ENCODE data around the gene SCGB1D1.
"Not testable (repeated sequence)": the region's sequence is repeated elsewhere in the genome, so short reads cannot be mapped to it uniquely, and the experiment has no call there.

SCGB1D1 gene

DNA sequence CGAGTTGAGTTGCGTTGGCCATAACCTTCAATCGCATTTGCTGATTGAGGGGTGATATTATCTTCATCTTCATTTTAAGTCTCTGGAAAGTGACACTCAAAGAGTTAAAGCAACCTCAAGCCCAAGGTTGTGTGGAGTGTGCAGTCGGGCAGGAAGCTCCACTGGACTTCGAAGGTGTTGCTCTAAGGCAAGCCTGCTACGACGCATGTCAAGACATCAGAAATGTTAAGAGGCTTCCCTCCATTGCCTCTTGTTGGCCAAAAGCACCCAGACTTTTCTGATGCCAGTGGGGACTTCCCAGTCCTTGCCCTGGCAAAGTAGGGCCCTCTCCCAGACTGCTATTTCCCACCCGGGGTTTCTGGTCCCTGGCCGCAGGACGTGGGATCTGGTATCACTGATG lies 23.6 kb upstream of the SCGB1D1 start:
- DNase-seq (ENCODE audit: low read depth) = no peak

DNA sequence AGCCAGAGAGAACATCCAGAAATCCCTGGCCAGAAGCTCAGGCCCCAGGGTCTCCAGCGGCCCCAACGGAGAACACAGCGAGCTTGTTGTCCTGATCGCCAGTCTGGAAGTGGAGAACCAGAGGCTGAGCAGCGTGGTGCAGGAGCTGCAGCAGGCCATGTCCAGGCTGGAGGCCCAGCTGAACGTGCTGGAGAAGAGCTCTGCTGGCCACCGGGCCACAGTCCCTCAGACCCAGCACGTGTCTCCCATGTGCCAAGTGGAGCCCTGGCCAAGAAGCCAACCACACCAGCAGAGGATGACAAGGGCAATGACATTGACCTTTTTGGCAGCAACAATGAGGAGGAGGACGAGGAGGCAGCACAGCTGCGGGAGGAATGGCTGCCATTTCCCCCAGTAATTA lies 20.6 kb upstream of the SCGB1D1 start:
- no peak for DNase-seq (ENCODE audit: low read depth)

DNA sequence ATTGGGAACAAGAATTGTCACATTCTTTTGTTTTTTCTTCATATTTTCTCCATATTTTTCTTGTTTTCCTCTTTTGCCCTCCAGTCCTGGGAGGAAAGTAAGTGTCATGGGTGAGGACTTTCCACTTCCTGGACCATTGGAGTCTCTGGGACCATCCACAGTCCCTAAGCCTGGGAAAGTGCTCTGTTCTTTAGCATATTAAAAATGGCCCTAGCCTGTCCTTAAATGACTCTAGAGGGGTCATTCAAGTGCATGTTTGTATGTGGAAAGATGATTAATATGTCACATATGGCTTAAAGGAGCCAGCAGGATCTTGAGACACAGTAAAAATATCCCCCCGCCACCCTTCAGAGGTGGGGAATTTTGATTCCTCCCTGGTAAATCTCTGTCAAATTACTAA lies 20.1 kb upstream of the SCGB1D1 start:
- no peak for DNase-seq (ENCODE audit: low read depth)

GRCh38 chr11:62171261-62171723 lies 18.7 kb upstream of the SCGB1D1 start:
- peak; percentile 12 for DNase-seq (ENCODE audit: low read depth)

DNA sequence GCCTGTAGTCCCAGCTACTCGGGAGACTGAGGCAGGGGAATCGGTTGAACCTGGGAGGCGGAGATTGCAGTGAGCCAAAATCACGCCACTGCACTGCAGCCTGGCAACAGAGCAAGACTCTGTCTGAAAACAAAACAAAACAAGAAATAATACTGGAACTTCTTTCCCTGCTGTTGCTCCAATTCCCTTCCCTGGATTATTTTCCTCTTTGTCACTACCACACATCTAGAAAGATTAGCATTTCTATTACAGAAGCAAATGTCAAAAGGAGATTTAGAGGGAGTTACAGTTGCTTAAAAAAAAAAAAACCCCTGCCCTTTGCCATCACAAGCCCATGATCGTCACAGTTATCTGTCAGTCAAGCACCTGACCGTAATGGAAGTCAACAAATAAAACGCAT lies 17.7 kb upstream of the SCGB1D1 start:
- no peak for DNase-seq (ENCODE audit: low read depth)

DNA sequence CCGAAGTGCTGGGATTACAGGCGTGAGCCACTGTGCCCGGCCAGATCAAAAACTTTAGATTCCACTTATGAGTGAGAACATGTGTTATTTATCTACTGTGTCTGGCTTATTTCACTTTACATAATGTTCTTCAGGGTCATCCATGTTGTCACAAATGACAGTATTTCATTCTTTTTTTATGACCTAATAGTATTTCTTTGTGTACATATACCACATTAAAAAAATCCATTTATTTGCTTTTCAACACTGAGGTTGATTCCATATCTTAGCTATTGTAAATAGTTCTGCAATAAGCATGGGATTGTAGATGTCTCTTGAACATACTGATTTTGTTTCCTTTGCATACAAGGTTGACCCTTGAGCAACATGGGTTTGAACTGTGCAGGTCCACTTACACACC lies 13.2 kb upstream of the SCGB1D1 start:
- no peak for DNase-seq (ENCODE audit: low read depth)

DNA sequence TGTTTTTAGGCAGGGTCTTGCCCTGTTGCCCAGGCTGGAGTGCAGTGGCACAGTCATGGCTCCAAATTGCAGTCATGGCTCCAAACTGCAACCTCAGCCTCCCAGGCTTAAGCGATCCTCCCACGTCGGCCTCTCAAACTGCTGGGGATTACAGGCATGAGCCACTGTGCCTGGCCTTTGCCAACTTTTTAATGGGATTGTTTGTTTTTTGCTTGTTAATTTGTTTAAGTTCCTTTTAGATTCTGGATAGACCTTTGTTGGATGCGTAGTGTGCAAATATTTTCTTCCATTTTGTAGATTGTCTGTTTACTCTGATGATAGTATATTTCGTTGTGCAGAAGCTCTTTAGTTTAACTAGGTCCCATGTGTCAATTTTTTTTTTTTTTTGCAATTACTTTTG lies 10.0 kb upstream of the SCGB1D1 start:
- no peak for DNase-seq (ENCODE audit: low read depth)

GRCh38 chr11:62181097-62181496 lies 8.9 kb upstream of the SCGB1D1 start:
- no peak for DNase-seq (ENCODE audit: low read depth)

DNA sequence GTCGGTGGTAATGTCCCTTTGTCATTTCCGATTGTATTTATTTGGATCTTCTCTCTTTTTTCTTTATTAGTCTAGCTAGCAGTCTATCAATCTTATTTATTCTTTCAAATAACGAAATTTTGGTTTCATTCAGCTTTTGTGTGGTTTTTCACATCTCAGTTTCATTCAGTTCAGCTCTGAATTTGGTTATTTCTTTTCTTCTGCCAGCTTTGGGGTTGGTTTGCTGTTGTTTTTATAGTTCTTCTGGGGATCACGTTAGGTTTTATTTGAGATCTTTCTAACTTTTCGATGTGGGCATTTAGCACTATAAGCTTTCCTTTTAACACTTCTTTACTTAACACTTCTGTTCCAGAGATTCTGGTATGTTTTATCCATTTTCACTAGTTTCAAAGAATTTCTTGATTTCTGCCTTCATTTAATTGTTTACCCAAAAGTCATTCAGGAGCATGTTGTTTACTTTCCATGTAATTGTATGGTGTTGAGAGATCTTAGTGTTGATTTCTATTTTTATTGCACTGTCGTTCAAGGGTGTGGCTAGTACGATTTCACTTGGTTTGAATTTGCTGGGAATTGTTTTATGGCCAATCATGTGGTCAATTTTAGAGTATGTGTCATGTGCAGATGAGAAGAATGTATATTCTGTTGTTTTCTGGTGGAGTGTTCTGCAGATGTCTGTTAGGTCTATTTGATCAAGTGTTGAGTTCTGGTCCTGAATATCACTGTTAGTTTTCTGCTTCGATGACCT lies 7.7 kb upstream of the SCGB1D1 start:
- DNase-seq (ENCODE audit: low read depth) = no peak

DNA sequence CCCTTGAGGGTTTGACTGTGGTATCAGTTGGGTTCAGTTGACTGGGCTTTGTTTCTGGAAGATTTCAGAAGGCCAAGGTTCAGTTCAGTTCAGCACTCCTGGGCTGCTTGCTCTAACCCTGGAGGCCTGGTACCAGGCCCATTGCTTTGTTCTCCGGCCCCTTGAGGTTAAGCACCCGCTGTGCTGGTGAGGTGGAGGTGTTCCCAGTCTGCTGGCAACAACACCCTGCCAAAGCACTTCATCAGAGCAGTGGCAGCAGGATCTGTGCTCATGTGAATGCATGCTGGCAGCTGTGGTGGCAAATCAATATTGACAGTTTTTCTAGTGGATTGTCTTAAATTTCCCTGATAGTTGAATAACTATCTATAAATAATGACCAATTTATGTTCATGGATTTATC lies 3.8 kb upstream of the SCGB1D1 start:
- no peak for DNase-seq (ENCODE audit: low read depth)

GRCh38 chr11:62193952-62194351 lies 3.9 kb downstream of the SCGB1D1 start:
- DNase-seq (ENCODE audit: low read depth) = no peak

- not testable (repeated sequence) for DNase-seq (ENCODE audit: low read depth)
Observed at GRCh38 chr11:62195010-62195409, 5.0 kb downstream of the SCGB1D1 start.

DNA sequence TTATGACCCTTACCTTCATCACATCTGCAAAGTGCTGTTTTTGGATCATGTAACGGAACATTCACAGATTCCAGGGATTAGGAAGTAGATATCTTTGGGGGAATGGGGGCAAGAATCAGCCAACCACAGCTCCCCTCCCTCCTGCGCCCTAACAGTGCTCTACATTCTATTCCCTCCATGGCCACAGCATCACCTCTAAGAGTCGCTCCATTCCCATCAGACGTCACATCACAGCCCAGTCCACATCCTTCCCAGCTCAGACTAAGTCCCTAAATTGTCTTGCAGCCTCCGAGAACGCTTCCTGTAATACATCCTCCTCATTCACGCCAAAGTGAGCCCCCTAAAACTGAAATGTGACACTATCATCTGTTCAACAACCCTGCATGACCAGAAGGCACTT lies 5.9 kb downstream of the SCGB1D1 start:
- DNase-seq (ENCODE audit: low read depth) = no peak

- DNase-seq (ENCODE audit: low read depth) = not testable (repeated sequence)
Observed at GRCh38 chr11:62197400-62197799, 7.4 kb downstream of the SCGB1D1 start.

DNA sequence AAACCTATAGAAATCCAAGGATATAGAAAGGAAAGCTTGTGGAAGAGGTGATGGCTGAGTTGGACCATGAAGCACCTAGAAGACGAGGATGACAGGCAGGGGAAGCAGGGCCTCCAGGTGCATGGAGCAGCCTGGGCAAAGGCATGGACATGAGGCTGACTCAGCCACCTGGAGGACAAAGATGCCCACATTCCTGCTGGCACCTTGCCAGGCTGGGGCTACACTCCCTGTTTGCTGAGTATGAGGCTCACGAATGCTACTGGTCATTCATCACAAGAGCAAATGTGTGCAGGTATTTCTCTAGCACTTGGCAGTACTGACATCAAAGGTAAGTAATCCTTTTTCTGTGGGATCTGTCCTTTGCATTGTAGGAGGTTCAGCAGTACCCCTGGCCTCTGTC lies 11.4 kb downstream of the SCGB1D1 start:
- DNase-seq (ENCODE audit: low read depth) = no peak

DNA sequence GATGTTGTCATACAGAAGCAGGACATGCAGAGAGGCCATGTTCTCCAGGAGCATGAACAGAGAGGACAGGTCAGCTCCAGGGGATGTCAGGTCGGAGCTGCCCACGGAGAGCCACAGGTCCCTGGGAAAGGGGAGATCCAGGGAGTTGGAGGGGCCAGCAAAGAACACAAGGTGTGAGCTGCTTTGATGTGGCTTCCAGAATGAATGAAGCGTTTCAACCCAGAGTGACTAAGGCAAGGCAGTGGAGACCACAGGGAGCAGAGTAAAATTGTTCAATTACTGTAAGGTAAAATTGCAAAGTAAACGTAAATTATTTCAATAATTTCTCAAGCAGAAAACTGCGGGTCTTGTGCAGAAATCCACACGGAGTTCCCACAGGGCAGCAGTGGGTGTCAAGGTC lies 12.9 kb downstream of the SCGB1D1 start:
- no peak for DNase-seq (ENCODE audit: low read depth)

DNA sequence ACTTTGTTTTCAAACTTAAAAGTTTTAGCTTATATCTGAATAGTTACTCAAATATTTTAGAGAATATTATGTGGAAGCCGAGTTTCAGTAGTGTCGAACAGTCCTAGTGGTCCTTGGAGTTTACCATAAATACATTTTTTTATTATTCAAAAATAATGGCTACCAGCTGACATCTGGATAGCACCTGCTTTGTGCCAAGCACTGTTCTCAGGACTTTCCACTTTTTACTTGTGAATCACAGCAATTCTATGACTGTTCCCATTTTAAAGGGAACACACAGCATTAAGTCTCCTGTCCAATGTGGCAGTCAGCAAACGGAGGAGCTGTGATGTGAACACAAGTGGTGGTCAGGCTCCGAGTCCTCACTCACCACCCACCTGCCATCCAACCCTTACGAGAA lies 14.4 kb downstream of the SCGB1D1 start:
- DNase-seq (ENCODE audit: low read depth) = no peak

GRCh38 chr11:62205441-62205840 lies 15.4 kb downstream of the SCGB1D1 start:
- no peak for DNase-seq (ENCODE audit: low read depth)

DNA sequence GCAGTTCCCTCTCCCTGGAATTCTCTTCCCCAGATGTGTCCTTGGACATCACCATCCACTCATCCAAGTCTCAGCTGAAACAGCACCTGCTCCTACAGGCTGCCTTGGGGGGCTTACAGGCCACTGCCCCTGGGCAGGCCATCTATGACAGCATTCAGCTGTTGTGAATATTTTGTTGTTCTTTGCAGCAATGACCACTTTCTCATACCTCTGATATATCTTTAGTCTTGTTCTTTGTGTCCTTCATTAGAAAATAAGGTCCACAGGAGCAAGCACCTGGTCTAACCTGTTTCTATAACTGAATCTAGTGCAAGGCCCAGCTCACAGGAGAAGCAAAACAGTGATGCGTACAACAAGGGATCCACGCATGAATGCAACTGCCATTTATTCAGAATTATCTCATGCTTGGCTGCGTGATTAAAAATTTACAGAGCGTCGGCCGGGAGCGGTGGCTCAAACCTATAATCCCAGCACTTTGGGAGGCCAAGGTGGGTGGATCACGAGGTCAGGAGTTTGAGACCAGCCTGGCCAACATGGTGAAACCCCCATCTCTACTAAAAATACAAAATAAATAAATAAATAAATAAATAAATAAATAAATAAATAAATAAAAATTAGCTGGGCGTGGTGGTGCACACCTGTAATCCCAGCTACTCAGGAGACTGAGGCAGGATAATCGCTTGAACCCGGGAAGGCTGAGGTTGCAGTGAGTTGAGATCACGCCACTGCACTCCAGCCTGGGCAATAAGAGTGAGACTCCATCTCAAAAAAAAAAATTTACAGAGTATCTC lies 16.5 kb downstream of the SCGB1D1 start:
- DNase-seq (ENCODE audit: low read depth) = not testable (repeated sequence)

DNA sequence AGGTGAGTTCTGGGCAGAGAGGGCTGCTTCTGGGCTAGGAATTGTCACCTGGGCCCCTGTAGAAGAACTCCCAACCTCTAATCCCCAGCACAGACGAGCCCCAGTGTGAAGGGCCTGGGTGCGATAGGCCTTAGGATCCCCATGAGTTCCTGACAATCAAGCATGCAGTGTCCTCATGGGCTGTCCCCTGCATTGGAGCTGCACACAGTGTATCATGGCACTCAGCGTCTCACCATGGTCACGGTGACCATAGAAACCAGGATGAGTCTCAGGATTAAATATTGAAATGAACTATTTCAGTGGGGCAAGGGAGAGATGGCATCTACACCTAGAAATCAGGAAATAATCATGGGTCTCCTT lies 18.7 kb downstream of the SCGB1D1 start:
- DNase-seq (ENCODE audit: low read depth) = no peak

GRCh38 chr11:62217191-62217748 lies 27.3 kb downstream of the SCGB1D1 start:
- no peak for DNase-seq (ENCODE audit: low read depth)

GRCh38 chr11:62221498-62221897 lies 31.5 kb downstream of the SCGB1D1 start:
- no peak for DNase-seq (ENCODE audit: low read depth)

DNA sequence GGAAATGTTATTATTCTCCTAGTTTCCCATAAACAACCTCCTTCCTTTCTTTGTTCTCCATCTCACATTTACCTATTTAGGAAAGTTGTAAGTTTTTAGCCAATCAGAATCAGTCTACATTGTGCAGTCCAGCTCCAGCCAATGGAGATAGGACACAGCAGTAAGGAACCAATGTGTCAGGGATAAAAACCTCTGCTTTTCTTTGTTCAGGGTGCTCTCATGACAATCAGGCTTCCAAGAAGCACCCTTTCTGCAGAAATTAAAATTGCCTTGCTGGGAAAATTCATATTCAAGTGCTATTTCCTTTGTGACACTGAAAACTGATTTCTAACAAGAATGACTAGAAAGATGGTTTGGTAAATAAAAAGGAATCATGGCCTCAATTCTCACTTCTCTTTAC lies 33.1 kb downstream of the SCGB1D1 start:
- no peak for DNase-seq (ENCODE audit: low read depth)
